Measurements from ENCODE around the gene BAZ1B. TPM values are rescaled to one million over a fixed set of nuclear protein-coding genes. Genes with fewer than 3 reads are reported as not detected.
"Not testable (repeated sequence)": the region's sequence is repeated elsewhere in the genome, so short reads cannot be mapped to it uniquely, and the experiment has no call there.

Gene BAZ1B
- polyA plus RNA-seq, 2 donors = 10.9 to 11.8 TPM

DNA sequence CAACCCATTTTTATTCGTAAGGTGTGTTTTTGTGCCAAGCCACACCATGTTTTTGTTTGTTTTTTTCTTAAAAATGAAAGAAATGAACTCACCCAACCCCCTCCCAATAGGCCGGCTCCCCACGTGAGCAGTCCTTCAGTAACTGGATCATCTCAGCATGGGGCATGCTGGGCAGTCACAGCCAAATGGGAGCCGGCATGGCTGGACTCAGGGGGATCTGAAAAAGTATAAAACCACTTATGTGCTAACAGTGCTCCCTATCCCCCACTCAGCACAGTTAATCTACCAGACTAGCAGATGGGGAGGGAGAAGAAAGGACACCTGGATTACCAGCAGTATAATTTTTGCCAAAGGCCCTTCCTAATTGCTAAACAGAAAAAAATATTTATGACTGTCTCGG, 39.3 kb downstream of the BAZ1B start:
- Histone ChIP-seq H3K36me3 (ENCODE audit: control insufficient read depth in 2 of 2, insufficient read depth in 2 of 2, low read length in 1 of 2) (peaks cover 0 to 10% of the 10 kb centered on the region in 2 donors), H3K27ac (ENCODE audit: low read depth in 2 of 2, low read length in 1 of 2) (no peak overlapping the region), H3K27me3 (ENCODE audit: control insufficient read depth in 1 of 2, insufficient read depth in 2 of 2, low read length in 2 of 2) (no peaks in the 10 kb centered on the region), H3K4me1 (ENCODE audit: control insufficient read depth in 2 of 2, insufficient read depth in 2 of 2, low read length in 1 of 2) (no peaks in the 10 kb centered on the region), H3K9me3 (ENCODE audit: control insufficient read depth in 2 of 2, insufficient read depth in 1 of 2, low read depth in 1 of 2, low read length in 1 of 2) (no peaks in the 10 kb centered on the region), H3K4me3 (ENCODE audit: low read depth in 1 of 2, low read length in 2 of 2) (no peak overlapping the region)
- 81 to 83% methylated on average over 5 of the region's 5 CpGs for WGBS, 2 donors

DNA sequence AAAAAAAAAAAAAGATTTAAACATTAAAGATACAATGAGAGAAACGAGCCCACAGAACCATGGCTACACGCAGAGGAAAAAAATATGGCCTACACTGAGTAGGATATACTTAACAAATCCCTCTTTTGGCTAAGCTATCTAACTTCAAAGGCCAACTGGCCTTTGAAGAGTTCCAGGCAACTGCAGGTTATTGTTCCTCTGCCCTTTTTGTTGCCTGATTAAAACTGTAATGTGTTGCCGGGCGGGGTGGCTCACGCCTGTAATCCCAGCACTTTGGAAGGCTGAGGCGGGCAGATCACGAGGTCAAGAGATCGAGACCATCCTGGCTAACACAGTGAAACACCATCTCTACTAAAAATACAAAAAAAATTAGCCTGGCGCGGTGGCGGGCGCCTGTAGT, 40.6 kb downstream of the BAZ1B start:
- 93 to 96% methylated on average over 12 of the region's 12 CpGs for WGBS, 2 donors
- not testable (repeated sequence) for H3K27me3 ChIP-seq (ENCODE audit: control insufficient read depth in 1 of 2, insufficient read depth in 2 of 2, low read length in 2 of 2); H3K4me3 ChIP-seq (ENCODE audit: low read depth in 1 of 2, low read length in 2 of 2); H3K4me1 ChIP-seq (ENCODE audit: control insufficient read depth in 2 of 2, insufficient read depth in 2 of 2, low read length in 1 of 2); H3K9me3 ChIP-seq (ENCODE audit: control insufficient read depth in 2 of 2, insufficient read depth in 1 of 2, low read depth in 1 of 2, low read length in 1 of 2); H3K27ac ChIP-seq (ENCODE audit: low read depth in 2 of 2, low read length in 1 of 2)
- H3K36me3 ChIP-seq (ENCODE audit: control insufficient read depth in 2 of 2, insufficient read depth in 2 of 2, low read length in 1 of 2) = peaks cover 4 to 16% of the 10 kb centered on the region in 2 donors

DNA sequence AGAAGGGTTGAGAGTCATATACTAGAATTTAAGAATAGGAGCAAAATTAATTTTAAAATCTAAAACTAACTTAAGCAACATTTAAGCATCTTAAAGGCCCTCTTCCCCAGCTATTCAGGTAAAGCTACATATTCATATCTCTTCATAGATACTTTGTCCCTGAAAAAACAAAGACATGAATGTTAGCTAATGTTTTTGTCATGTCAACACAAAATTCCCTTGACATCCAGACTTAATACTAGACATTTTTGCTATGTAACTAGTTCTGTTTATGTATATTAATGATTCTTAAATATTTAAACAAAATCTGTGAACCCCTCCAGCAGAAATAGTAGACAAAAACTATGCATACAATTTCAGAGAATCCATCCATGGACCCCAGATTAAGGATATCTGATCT, 43.5 kb downstream of the BAZ1B start:
- Histone ChIP-seq H3K4me1 (ENCODE audit: control insufficient read depth in 2 of 2, insufficient read depth in 2 of 2, low read length in 1 of 2) (no peaks in the 10 kb centered on the region), H3K27ac (ENCODE audit: low read depth in 2 of 2, low read length in 1 of 2) (no peak overlapping the region), H3K27me3 (ENCODE audit: control insufficient read depth in 1 of 2, insufficient read depth in 2 of 2, low read length in 2 of 2) (no peaks in the 10 kb centered on the region), H3K36me3 (ENCODE audit: control insufficient read depth in 2 of 2, insufficient read depth in 2 of 2, low read length in 1 of 2) (peaks cover 4 to 12% of the 10 kb centered on the region in 2 donors), H3K4me3 (ENCODE audit: low read depth in 1 of 2, low read length in 2 of 2) (no peak overlapping the region), H3K9me3 (ENCODE audit: control insufficient read depth in 2 of 2, insufficient read depth in 1 of 2, low read depth in 1 of 2, low read length in 1 of 2) (no peaks in the 10 kb centered on the region)

DNA sequence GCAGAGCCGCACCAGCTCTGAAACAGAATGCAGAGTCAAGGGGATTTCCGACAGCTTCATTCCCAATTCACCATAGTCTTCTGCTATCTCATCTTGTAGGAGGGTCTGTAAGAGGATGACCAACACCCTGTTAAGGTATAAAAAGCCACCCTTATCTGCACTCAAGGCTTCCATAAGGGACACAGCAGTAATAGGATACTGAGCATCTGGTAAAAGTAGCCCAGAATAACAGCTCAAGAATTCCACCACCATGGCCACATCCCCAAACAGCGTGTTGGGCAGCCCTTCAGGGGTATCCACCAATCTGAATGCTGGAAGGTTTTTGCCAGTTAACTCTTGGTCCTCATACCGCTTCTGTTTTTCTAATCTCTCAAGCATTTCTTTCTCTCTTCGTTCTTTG, 44.7 kb downstream of the BAZ1B start:
- Histone ChIP-seq H3K4me3 (ENCODE audit: low read depth in 1 of 2, low read length in 2 of 2) (no peak overlapping the region), H3K27ac (ENCODE audit: low read depth in 2 of 2, low read length in 1 of 2) (no peak overlapping the region), H3K9me3 (ENCODE audit: control insufficient read depth in 2 of 2, insufficient read depth in 1 of 2, low read depth in 1 of 2, low read length in 1 of 2) (no peaks in the 10 kb centered on the region), H3K36me3 (ENCODE audit: control insufficient read depth in 2 of 2, insufficient read depth in 2 of 2, low read length in 1 of 2) (peaks cover 4 to 12% of the 10 kb centered on the region in 2 donors), H3K4me1 (ENCODE audit: control insufficient read depth in 2 of 2, insufficient read depth in 2 of 2, low read length in 1 of 2) (peaks cover 0 to 4% of the 10 kb centered on the region in 2 donors), H3K27me3 (ENCODE audit: control insufficient read depth in 1 of 2, insufficient read depth in 2 of 2, low read length in 2 of 2) (no peaks in the 10 kb centered on the region)
- 84 to 98% methylated on average over 5 of the region's 5 CpGs for WGBS, 2 donors

DNA sequence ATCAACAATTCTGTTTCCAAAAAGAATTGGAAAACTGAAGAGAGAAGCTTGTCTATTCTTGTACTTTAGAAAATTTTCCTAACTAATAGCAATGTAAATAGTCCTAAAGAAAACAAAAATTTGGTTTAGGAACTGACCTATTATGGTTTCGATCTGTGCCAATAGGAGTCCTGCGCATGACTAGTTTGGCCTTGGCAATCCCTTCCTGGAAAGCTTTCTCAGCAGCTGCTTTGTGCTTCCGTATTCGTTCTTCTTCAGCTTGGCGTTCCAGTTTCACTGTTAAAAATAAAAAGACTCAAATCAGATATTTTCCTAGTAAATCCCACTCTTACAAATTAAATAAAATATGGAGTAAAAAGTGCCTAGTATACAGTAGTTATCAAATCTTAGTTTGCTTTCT, 51.9 kb downstream of the BAZ1B start:
- Histone ChIP-seq H3K4me1 (ENCODE audit: control insufficient read depth in 2 of 2, insufficient read depth in 2 of 2, low read length in 1 of 2) (peaks cover 0 to 4% of the 10 kb centered on the region in 2 donors), H3K27ac (ENCODE audit: low read depth in 2 of 2, low read length in 1 of 2) (no peak overlapping the region), H3K27me3 (ENCODE audit: control insufficient read depth in 1 of 2, insufficient read depth in 2 of 2, low read length in 2 of 2) (no peaks in the 10 kb centered on the region), H3K36me3 (ENCODE audit: control insufficient read depth in 2 of 2, insufficient read depth in 2 of 2, low read length in 1 of 2) (peaks cover 0 to 7% of the 10 kb centered on the region in 2 donors), H3K4me3 (ENCODE audit: low read depth in 1 of 2, low read length in 2 of 2) (no peak overlapping the region), H3K9me3 (ENCODE audit: control insufficient read depth in 2 of 2, insufficient read depth in 1 of 2, low read depth in 1 of 2, low read length in 1 of 2) (no peaks in the 10 kb centered on the region)
- 86 to 94% methylated on average over 5 of the region's 5 CpGs for WGBS, 2 donors

DNA sequence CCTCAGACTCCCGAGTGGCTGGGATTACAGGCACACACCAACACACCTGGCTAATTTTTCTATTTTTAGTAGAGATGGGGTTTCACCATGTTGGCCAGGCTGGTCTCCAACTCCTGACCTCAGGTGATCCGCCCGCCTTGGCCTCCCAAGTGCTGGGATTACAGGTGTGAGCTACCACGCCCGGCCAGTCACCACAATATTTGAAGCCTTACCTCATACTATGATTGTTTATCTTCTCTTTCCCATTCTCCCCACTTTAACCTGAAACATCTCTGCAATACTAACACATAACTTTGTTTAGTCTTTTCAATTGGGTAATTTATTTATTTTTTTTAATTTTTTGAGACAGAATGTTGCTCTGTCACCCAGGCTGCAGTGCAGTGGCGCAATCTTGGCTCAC, 55.0 kb downstream of the BAZ1B start:
- H3K27me3 ChIP-seq (ENCODE audit: control insufficient read depth in 1 of 2, insufficient read depth in 2 of 2, low read length in 2 of 2); H3K4me1 ChIP-seq (ENCODE audit: control insufficient read depth in 2 of 2, insufficient read depth in 2 of 2, low read length in 1 of 2); H3K4me3 ChIP-seq (ENCODE audit: low read depth in 1 of 2, low read length in 2 of 2); H3K9me3 ChIP-seq (ENCODE audit: control insufficient read depth in 2 of 2, insufficient read depth in 1 of 2, low read depth in 1 of 2, low read length in 1 of 2): not testable (repeated sequence)
- Histone ChIP-seq H3K36me3 (ENCODE audit: control insufficient read depth in 2 of 2, insufficient read depth in 2 of 2, low read length in 1 of 2) (peaks cover 8 to 12% of the 10 kb centered on the region in 2 donors), H3K27ac (ENCODE audit: low read depth in 2 of 2, low read length in 1 of 2) (peak overlapping the region in 1 of 2 donors; percentile 55)
- 77 to 79% methylated on average over 6 of the region's 6 CpGs for WGBS, 2 donors

DNA sequence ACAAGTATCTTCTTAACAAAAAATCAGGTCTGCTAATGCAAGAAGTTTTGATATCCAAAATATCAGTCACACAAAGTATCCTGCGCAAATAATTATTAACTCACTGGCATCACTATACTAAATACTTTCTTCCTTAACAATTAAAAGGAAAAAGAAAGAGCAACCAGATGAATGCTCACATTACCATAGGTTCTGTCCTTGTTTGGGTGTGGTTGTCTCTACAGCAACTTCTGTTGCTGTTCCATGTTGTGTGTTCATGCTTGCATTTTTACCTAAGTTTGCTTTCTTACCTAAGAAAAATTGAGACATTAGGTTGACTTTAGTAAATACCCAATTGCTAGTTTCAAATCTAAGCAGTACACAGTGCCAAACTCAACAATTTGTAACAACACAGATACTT, 56.0 kb downstream of the BAZ1B start:
- H3K27ac ChIP-seq (ENCODE audit: low read depth in 2 of 2, low read length in 1 of 2) = no peak overlapping the region
- 94 to 95% methylated on average over 1 of the region's 1 CpG for WGBS, 2 donors
- H3K27me3 ChIP-seq (ENCODE audit: control insufficient read depth in 1 of 2, insufficient read depth in 2 of 2, low read length in 2 of 2) = no peaks in the 10 kb centered on the region
- no peaks in the 10 kb centered on the region for H3K4me1 ChIP-seq (ENCODE audit: control insufficient read depth in 2 of 2, insufficient read depth in 2 of 2, low read length in 1 of 2)
- no peak overlapping the region for H3K4me3 ChIP-seq (ENCODE audit: low read depth in 1 of 2, low read length in 2 of 2)
- no peaks in the 10 kb centered on the region for H3K9me3 ChIP-seq (ENCODE audit: control insufficient read depth in 2 of 2, insufficient read depth in 1 of 2, low read depth in 1 of 2, low read length in 1 of 2)
- H3K36me3 ChIP-seq (ENCODE audit: control insufficient read depth in 2 of 2, insufficient read depth in 2 of 2, low read length in 1 of 2) = peaks cover 14 to 15% of the 10 kb centered on the region in 2 donors

DNA sequence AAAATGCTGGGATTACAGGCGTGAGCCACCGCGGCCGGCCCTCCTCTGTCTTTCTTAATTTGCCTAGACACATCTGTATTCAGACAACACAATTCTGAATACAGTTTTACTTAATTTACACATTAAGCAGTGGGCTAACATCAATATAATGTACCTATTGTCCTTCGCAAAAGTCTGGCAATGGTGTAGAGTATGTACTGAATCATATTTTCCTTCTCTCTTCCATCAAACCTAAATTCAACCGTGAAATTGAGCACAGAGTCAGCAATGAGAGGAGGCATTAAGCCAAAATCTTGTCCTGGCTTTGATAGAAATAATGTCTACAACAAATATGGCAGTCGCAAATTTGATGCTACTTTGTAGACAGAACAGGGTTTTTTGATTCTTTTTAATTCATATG, 58.1 kb downstream of the BAZ1B start:
- no peaks in the 10 kb centered on the region for H3K4me1 ChIP-seq (ENCODE audit: control insufficient read depth in 2 of 2, insufficient read depth in 2 of 2, low read length in 1 of 2)
- WGBS, 2 donors = 98 to 99% methylated on average over 7 of the region's 7 CpGs
- no peaks in the 10 kb centered on the region for H3K9me3 ChIP-seq (ENCODE audit: control insufficient read depth in 2 of 2, insufficient read depth in 1 of 2, low read depth in 1 of 2, low read length in 1 of 2)
- peaks cover 14 to 15% of the 10 kb centered on the region in 2 donors for H3K36me3 ChIP-seq (ENCODE audit: control insufficient read depth in 2 of 2, insufficient read depth in 2 of 2, low read length in 1 of 2)
- H3K4me3 ChIP-seq (ENCODE audit: low read depth in 1 of 2, low read length in 2 of 2) = no peak overlapping the region
- no peak overlapping the region for H3K27ac ChIP-seq (ENCODE audit: low read depth in 2 of 2, low read length in 1 of 2)
- H3K27me3 ChIP-seq (ENCODE audit: control insufficient read depth in 1 of 2, insufficient read depth in 2 of 2, low read length in 2 of 2) = no peaks in the 10 kb centered on the region

DNA sequence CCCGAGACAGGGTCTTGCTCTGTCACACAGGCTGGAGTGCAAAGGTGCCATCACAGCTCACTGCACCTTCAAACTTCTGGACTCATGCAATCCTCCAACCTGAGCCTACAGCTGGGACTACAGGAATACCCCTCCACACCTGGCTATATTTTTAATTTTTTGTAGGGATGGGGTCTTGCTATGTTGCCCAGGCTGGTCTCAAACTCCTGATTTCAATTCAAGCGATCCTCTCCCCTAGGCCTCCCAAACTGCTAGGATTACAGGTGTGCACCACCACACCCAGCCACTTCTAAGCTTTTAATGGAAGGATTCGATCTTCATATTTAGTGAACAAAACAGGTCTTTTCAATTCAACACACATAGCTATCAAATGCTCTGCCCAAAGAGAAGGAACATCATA, 58.8 kb downstream of the BAZ1B start:
- H3K27ac ChIP-seq (ENCODE audit: low read depth in 2 of 2, low read length in 1 of 2) = no peak overlapping the region
- no peaks in the 10 kb centered on the region for H3K27me3 ChIP-seq (ENCODE audit: control insufficient read depth in 1 of 2, insufficient read depth in 2 of 2, low read length in 2 of 2)
- H3K9me3 ChIP-seq (ENCODE audit: control insufficient read depth in 2 of 2, insufficient read depth in 1 of 2, low read depth in 1 of 2, low read length in 1 of 2) = no peaks in the 10 kb centered on the region
- no peaks in the 10 kb centered on the region for H3K4me1 ChIP-seq (ENCODE audit: control insufficient read depth in 2 of 2, insufficient read depth in 2 of 2, low read length in 1 of 2)
- H3K4me3 ChIP-seq (ENCODE audit: low read depth in 1 of 2, low read length in 2 of 2) = no peak overlapping the region
- 97 to 99% methylated on average over 3 of the region's 3 CpGs for WGBS, 2 donors
- peaks cover 14 to 15% of the 10 kb centered on the region in 2 donors for H3K36me3 ChIP-seq (ENCODE audit: control insufficient read depth in 2 of 2, insufficient read depth in 2 of 2, low read length in 1 of 2)

DNA sequence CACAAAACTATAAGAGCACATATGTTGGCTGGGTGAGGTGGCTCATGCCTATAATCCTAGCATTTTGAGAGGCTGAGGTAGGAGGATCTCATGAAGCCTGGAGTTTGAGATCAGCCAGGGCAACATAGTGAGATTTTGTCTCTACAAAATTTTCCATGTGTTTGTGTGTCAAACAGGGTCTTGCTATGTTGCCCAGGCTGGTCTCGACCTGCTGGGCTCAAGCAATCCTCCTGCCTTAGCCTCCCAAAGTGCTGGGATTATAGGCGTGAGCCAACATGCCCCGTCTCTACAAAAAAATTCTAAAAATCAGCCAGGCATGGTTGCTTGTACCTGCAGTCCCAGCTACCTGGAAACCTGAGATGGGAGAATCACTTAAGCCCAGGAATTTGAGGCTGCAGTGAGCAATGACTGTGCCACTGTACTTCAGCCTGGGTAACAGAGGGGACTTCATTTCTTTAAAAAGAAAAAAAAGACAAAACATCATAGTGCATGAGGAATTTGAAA, 60.3 kb downstream of the BAZ1B start:
- no peak overlapping the region for H3K4me3 ChIP-seq (ENCODE audit: low read depth in 1 of 2, low read length in 2 of 2)

More for the DNA sequence above, 60.3 kb downstream of the BAZ1B start:
- no peaks in the 10 kb centered on the region for H3K4me1 ChIP-seq (ENCODE audit: control insufficient read depth in 2 of 2, insufficient read depth in 2 of 2, low read length in 1 of 2)
- no peaks in the 10 kb centered on the region for H3K9me3 ChIP-seq (ENCODE audit: control insufficient read depth in 2 of 2, insufficient read depth in 1 of 2, low read depth in 1 of 2, low read length in 1 of 2)
- H3K36me3 ChIP-seq (ENCODE audit: control insufficient read depth in 2 of 2, insufficient read depth in 2 of 2, low read length in 1 of 2) = peaks cover 15 to 21% of the 10 kb centered on the region in 2 donors
- no peaks in the 10 kb centered on the region for H3K27me3 ChIP-seq (ENCODE audit: control insufficient read depth in 1 of 2, insufficient read depth in 2 of 2, low read length in 2 of 2)
- WGBS, 2 donors = 92 to 97% methylated on average over 3 of the region's 3 CpGs
- H3K27ac ChIP-seq (ENCODE audit: low read depth in 2 of 2, low read length in 1 of 2) = no peak overlapping the region

All from esophagus (tissue), 2 donors.